Measurements from ENCODE around the gene SRGAP3.

Gene SRGAP3

DNA sequence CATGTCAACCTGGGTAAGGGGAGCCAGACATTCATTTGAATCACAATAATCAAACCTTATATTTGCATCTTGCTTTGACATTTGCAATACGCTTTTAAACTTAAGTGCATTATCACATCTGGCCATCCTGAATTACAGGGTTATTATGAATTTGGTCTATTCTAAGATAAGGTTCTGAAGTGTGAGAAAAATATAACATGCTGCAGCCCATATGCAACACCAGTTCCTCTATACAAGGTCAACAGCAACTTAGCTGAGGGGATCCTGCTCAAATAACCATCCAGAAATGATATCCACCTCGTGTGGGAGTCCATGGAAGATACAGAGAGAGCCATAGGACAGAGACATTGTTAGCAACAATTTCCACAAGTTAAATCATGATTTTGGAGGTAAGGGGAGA, 213.5 kb downstream of the SRGAP3 start:
- Histone ChIP-seq H3K9me3 (ENCODE audit: control insufficient read depth, low read length) (no peaks in the 10 kb centered on the region), H3K4me3 (ENCODE audit: extremely low read depth, insufficient read depth, low read length, poor library complexity, severe bottlenecking) (no peak overlapping the region), H3K27ac (ENCODE audit: low read depth, low read length, severe bottlenecking) (no peak overlapping the region), H3K4me1 (ENCODE audit: control insufficient read depth, insufficient read depth, low read length, poor library complexity, severe bottlenecking) (no peaks in the 10 kb centered on the region), H3K36me3 (ENCODE audit: control insufficient read depth, insufficient read depth, low read length) (no peaks in the 10 kb centered on the region)
- WGBS, 2 experiments (ENCODE audit: insufficient coverage in 2 of 2), result no CpG with 5 or more reads among the region's 2 CpGs

GRCh38 chr3:9035473-9035872, 214.0 kb downstream of the SRGAP3 start:
- no peaks in the 10 kb centered on the region for H3K4me1 ChIP-seq (ENCODE audit: control insufficient read depth, insufficient read depth, low read length, poor library complexity, severe bottlenecking)
- H3K4me3 ChIP-seq (ENCODE audit: extremely low read depth, insufficient read depth, low read length, poor library complexity, severe bottlenecking), result no peak overlapping the region
- H3K36me3 ChIP-seq (ENCODE audit: control insufficient read depth, insufficient read depth, low read length), result no peaks in the 10 kb centered on the region
- H3K9me3 ChIP-seq (ENCODE audit: control insufficient read depth, low read length), result no peaks in the 10 kb centered on the region
- WGBS, 2 experiments (ENCODE audit: insufficient coverage in 2 of 2), result 78 to 100% methylated on average over 1 of the region's 4 CpGs
- H3K27ac ChIP-seq (ENCODE audit: low read depth, low read length, severe bottlenecking), result no peak overlapping the region

GRCh38 chr3:9033867-9034266, 215.6 kb downstream of the SRGAP3 start:
- H3K9me3 ChIP-seq (ENCODE audit: control insufficient read depth, low read length), result no peaks in the 10 kb centered on the region
- H3K4me3 ChIP-seq (ENCODE audit: extremely low read depth, insufficient read depth, low read length, poor library complexity, severe bottlenecking), result no peak overlapping the region
- WGBS, 2 experiments (ENCODE audit: insufficient coverage in 2 of 2), result 57 to 100% methylated on average over 1 of the region's 1 CpG
- H3K36me3 ChIP-seq (ENCODE audit: control insufficient read depth, insufficient read depth, low read length), result no peaks in the 10 kb centered on the region
- H3K4me1 ChIP-seq (ENCODE audit: control insufficient read depth, insufficient read depth, low read length, poor library complexity, severe bottlenecking), result no peaks in the 10 kb centered on the region
- H3K27ac ChIP-seq (ENCODE audit: low read depth, low read length, severe bottlenecking), result no peak overlapping the region

DNA sequence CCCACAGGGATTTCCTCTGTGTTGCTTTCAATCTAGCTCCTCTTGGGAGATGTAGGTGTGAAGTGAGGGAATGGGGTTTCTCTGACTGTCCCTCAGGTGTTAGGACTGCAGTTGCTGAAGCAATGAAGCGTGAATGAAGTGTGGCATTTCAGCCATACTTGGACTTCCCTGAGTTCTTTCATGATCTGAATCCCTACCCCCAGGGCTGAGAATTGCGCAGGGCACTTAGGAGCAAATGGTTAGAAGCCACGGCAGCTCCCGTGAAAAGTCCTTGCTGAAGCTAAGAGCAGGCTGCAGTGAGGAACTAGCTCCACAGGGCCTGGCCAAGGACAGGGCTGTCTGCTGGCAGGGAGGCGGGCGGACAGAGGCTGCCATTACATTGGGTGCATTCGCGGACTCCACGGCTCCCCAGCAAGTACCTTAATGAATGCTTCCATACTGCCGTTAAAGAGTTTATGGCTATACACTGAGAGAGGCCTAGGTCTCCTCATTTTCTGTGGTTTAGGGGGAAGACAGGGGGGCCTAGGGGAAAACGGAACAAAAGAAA, 217.1 kb downstream of the SRGAP3 start:
- WGBS, 2 experiments (ENCODE audit: insufficient coverage in 2 of 2), result 86 to 96% methylated on average over 8 of the region's 11 CpGs
- no peak overlapping the region for H3K27ac ChIP-seq (ENCODE audit: low read depth, low read length, severe bottlenecking)
- no peaks in the 10 kb centered on the region for H3K36me3 ChIP-seq (ENCODE audit: control insufficient read depth, insufficient read depth, low read length)
- H3K9me3 ChIP-seq (ENCODE audit: control insufficient read depth, low read length), result no peaks in the 10 kb centered on the region
- H3K4me3 ChIP-seq (ENCODE audit: extremely low read depth, insufficient read depth, low read length, poor library complexity, severe bottlenecking), result no peak overlapping the region
- no peaks in the 10 kb centered on the region for H3K4me1 ChIP-seq (ENCODE audit: control insufficient read depth, insufficient read depth, low read length, poor library complexity, severe bottlenecking)

DNA sequence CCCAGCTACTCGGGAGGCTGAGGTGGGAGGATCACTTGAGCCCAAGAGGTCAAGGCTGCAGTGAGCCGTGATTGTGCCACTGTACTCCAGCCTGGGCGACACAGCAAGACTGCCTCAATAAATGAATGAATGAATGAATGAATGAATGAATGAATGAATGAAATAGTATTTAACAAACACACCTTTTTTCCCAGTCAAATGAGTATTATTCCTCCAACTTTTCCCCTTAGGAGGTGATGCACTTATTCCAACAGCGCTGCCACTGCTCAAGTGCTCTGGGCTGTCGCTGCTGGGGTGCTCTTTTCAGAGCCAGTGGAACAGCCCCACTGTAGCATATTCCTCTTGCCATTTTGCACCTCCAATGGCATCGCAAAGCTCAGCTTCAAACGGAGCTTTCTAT, 219.4 kb downstream of the SRGAP3 start:
- 95 to 97% methylated on average over 4 to 6 of the region's 7 CpGs for WGBS, 2 experiments (ENCODE audit: insufficient coverage in 2 of 2)
- Histone ChIP-seq H3K4me3 (ENCODE audit: extremely low read depth, insufficient read depth, low read length, poor library complexity, severe bottlenecking) (no peak overlapping the region), H3K36me3 (ENCODE audit: control insufficient read depth, insufficient read depth, low read length) (no peaks in the 10 kb centered on the region), H3K27ac (ENCODE audit: low read depth, low read length, severe bottlenecking) (no peak overlapping the region), H3K4me1 (ENCODE audit: control insufficient read depth, insufficient read depth, low read length, poor library complexity, severe bottlenecking) (no peaks in the 10 kb centered on the region), H3K9me3 (ENCODE audit: control insufficient read depth, low read length) (no peaks in the 10 kb centered on the region)

GRCh38 chr3:9028134-9028533, 221.3 kb downstream of the SRGAP3 start:
- H3K9me3 ChIP-seq (ENCODE audit: control insufficient read depth, low read length), result no peaks in the 10 kb centered on the region
- H3K4me3 ChIP-seq (ENCODE audit: extremely low read depth, insufficient read depth, low read length, poor library complexity, severe bottlenecking), result no peak overlapping the region
- 94 to 96% methylated on average over 5 of the region's 5 CpGs for WGBS, 2 experiments (ENCODE audit: insufficient coverage in 2 of 2)
- H3K36me3 ChIP-seq (ENCODE audit: control insufficient read depth, insufficient read depth, low read length), result no peaks in the 10 kb centered on the region
- H3K4me1 ChIP-seq (ENCODE audit: control insufficient read depth, insufficient read depth, low read length, poor library complexity, severe bottlenecking), result no peaks in the 10 kb centered on the region
- no peak overlapping the region for H3K27ac ChIP-seq (ENCODE audit: low read depth, low read length, severe bottlenecking)

DNA sequence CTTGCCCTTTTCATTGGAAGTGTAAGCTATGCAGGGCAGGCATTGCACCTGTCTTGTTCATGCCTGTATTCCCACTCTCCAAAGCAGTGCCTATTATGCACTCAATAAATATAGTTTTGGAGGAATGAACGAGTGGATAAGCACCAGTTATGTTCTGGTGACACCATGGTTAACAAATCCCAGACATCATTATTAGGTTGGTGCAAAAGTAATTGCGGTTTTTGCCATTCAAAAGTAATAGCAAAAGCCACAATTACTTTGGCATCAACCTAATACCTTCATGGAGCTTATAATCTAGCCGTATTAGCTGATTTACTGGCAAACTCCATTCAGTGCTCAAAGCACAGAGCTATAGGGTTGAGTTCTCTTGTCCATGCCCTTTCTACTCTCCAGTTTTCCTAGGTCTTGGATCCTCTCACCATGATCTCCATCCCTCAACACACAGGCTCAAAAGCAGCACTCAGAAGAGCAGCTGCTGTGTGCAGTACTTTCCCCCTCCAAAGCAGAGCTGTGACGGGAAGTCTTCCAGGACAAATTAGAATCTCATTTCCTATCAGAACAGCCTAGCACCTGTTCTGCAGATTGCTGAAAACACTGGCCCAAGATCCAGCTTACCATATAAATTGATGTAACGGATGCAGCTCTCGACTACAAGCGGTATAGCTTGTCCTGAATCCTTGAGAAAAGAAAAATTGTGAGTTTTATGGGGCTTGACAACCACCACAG, 223.0 kb downstream of the SRGAP3 start:
- H3K9me3 ChIP-seq (ENCODE audit: control insufficient read depth, low read length), result no peaks in the 10 kb centered on the region
- H3K4me3 ChIP-seq (ENCODE audit: extremely low read depth, insufficient read depth, low read length, poor library complexity, severe bottlenecking), result no peak overlapping the region
- no peaks in the 10 kb centered on the region for H3K36me3 ChIP-seq (ENCODE audit: control insufficient read depth, insufficient read depth, low read length)
- H3K4me1 ChIP-seq (ENCODE audit: control insufficient read depth, insufficient read depth, low read length, poor library complexity, severe bottlenecking), result no peaks in the 10 kb centered on the region
- WGBS, 2 experiments (ENCODE audit: insufficient coverage in 2 of 2), result 89 to 94% methylated on average over 2 of the region's 7 CpGs
- H3K27ac ChIP-seq (ENCODE audit: low read depth, low read length, severe bottlenecking), result no peak overlapping the region

DNA sequence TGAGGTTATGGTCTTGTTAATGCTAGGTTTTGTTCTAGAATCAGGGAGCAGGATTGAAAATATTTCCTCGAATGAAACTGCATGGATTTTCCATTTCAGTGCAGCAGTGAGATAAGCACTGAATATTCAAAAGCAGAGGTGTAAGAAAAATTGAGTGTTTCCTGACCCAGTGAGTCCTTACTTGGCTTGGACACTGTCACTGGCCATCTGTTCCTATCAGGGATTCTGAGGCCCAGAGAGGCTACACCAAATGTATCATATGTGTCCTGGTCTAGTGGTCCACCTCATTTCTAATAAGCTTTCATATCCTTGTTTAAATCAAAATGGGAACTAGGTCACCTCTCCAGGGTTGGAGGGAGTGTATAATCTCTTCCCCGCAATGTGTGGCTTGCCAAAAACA, 225.1 kb downstream of the SRGAP3 start:
- H3K4me1 ChIP-seq (ENCODE audit: control insufficient read depth, insufficient read depth, low read length, poor library complexity, severe bottlenecking), result no peaks in the 10 kb centered on the region
- no peaks in the 10 kb centered on the region for H3K9me3 ChIP-seq (ENCODE audit: control insufficient read depth, low read length)
- WGBS, 2 experiments (ENCODE audit: insufficient coverage in 2 of 2), result 60 to 82% methylated on average over 1 of the region's 2 CpGs
- H3K27ac ChIP-seq (ENCODE audit: low read depth, low read length, severe bottlenecking), result no peak overlapping the region
- no peak overlapping the region for H3K4me3 ChIP-seq (ENCODE audit: extremely low read depth, insufficient read depth, low read length, poor library complexity, severe bottlenecking)
- H3K36me3 ChIP-seq (ENCODE audit: control insufficient read depth, insufficient read depth, low read length), result no peaks in the 10 kb centered on the region

GRCh38 chr3:9023226-9023590, 226.2 kb downstream of the SRGAP3 start:
- no peaks in the 10 kb centered on the region for H3K9me3 ChIP-seq (ENCODE audit: control insufficient read depth, low read length)
- peak overlapping the region; percentile 1 for H3K27ac ChIP-seq (ENCODE audit: low read depth, low read length, severe bottlenecking)
- 79 to 83% methylated on average over 1 of the region's 1 CpG for WGBS, 2 experiments (ENCODE audit: insufficient coverage in 2 of 2)
- no peak overlapping the region for H3K4me3 ChIP-seq (ENCODE audit: extremely low read depth, insufficient read depth, low read length, poor library complexity, severe bottlenecking)
- no peaks in the 10 kb centered on the region for H3K36me3 ChIP-seq (ENCODE audit: control insufficient read depth, insufficient read depth, low read length)
- no peaks in the 10 kb centered on the region for H3K4me1 ChIP-seq (ENCODE audit: control insufficient read depth, insufficient read depth, low read length, poor library complexity, severe bottlenecking)

DNA sequence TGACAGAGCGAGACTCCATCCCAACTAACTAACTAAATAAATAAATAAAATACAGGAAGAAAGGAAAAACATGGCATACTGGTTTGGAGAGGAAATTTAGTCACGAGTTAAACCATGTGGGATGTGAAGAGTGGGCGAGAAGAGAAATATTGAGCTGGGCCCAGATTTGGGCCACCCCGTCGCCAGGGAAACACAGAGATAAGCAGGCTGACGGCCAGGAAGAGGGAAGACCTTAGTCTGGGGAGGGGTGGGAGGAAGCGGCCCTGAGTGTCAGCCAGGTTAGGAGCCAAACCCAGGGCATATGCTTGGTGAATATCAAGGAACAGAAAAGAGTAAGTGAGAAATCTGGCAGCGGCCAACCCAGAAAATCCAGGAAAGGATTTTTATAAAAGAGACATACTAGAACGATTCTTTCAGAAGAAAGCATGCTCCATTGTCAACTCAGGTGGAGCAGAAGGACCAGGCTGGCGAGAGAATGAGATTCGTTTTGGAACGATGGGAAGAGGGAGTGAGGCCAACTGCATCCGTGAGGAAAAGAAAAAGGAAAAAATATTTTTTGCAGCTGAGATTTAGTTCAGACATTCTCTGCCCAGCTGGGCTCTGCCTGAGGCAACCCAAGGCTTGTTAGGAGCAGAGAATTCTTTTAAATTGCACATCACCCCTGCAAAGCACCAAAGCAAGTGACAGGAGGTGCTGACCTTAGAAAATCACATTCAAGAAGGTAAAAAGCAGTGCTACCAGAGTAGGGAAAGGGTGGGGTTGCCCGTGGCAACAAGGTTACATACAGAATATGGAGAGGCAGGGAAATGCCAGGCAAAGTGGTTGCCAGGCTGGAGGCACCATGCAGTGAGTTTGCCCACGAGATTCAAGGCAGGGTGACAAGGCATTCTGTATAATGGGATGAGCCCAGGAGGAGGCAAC, 226.9 kb downstream of the SRGAP3 start:
- 86 to 91% methylated on average over 13 to 14 of the region's 15 CpGs for WGBS, 2 experiments (ENCODE audit: insufficient coverage in 2 of 2)

More for the DNA sequence above, 226.9 kb downstream of the SRGAP3 start:
- Histone ChIP-seq H3K27ac (ENCODE audit: low read depth, low read length, severe bottlenecking) (no peak overlapping the region), H3K4me3 (ENCODE audit: extremely low read depth, insufficient read depth, low read length, poor library complexity, severe bottlenecking) (no peak overlapping the region), H3K36me3 (ENCODE audit: control insufficient read depth, insufficient read depth, low read length) (no peaks in the 10 kb centered on the region), H3K4me1 (ENCODE audit: control insufficient read depth, insufficient read depth, low read length, poor library complexity, severe bottlenecking) (no peaks in the 10 kb centered on the region), H3K9me3 (ENCODE audit: control insufficient read depth, low read length) (no peaks in the 10 kb centered on the region)

All from mesodermal cell (in vitro differentiated cells).